ENCODE measurements around the gene PTPRH. TPM values are rescaled to one million over a fixed set of nuclear protein-coding genes. Genes with fewer than 3 reads are reported as not detected.

Gene PTPRH
- total and polyA plus RNA-seq, 9 of the 15 experiments (the other 6 are each of a cell fraction or from before 2014, with no cell fraction given): 0.87 to 34.3 (median 22.7) TPM

GRCh38 chr19:55213547-55213946 is 4.2 kb upstream of the PTPRH start:
- Histone ChIP-seq H3K27me3 (ENCODE audit: control insufficient read depth in 2 of 2, insufficient read depth in 2 of 2, low read length in 2 of 2) (no peaks in the 10 kb centered on the region), H3K4me3 (no peak overlapping the region), H3K36me3 (ENCODE audit: control insufficient read depth, insufficient read depth, low read length) (no peaks in the 10 kb centered on the region), H4K20me1 (replicated peaks; ENCODE audit: control insufficient read depth, insufficient read depth, low read length) (no peaks in the 10 kb centered on the region), H3K79me2 (ENCODE audit: control insufficient read depth, insufficient read depth, low read length) (peaks cover 4% of the 10 kb centered on the region; the same call in 1 of the 3 replicates), H3K9me1 (ENCODE audit: control insufficient read depth, insufficient read depth, low read length) (no peaks in the 10 kb centered on the region), H3K4me2 (ENCODE audit: insufficient read depth, low read length) (no peak overlapping the region), H2AFZ (ENCODE audit: low read depth, low read length) (peak overlapping the region; percentile 10; the same call in 1 of the 2 replicates), H3K4me1 (replicated peaks in 1 of 2; ENCODE audit: control insufficient read depth in 2 of 2, insufficient read depth in 2 of 2, low read length in 2 of 2) (peaks cover 36 to 40% of the 10 kb centered on the region in 2 experiments), H3K9me3 (replicated peaks; ENCODE audit: control insufficient read depth, insufficient read depth, low read depth, low read length) (no peaks in the 10 kb centered on the region), H3K9ac (ENCODE audit: insufficient read depth in 1 of 2, low read depth in 2 of 2, low read length in 2 of 2) (no peak overlapping the region), H3K27ac (ENCODE audit: extremely low read depth, low read depth, low read length) (no peak overlapping the region)
- FAIRE-seq (no peak), DNase-seq (ENCODE audit: extremely low read depth in 1 of 4, low spot score in 3 of 4) (no peak), ATAC-seq (no peak)
- in situ Hi-C loops (cut with MboI) (no loop called here), intact Hi-C loops (cut with micrococcal nuclease) (loop anchor here (2.0 kb wide), 1 partner anchor 67 kb away; the partner anchor contains the start of gene HSPBP1)
- BruUV-seq (replicated peaks): no TSS peak
- 73% methylated on average over 7 of the region's 7 CpGs for WGBS (ENCODE audit: insufficient coverage, low coverage, missing lambda C conversion rate)
- TF ChIP-seq ZNF280A (IDR thresholded peaks at IDR 0.05; ENCODE audit: low read depth, partially characterized antibody) (no peak), HNRNPH1 (optimal IDR thresholded peaks at IDR 0.05; ENCODE audit: low read depth, low read length) (no peak), NBN (IDR thresholded peaks at IDR 0.05; ENCODE audit: low read depth) (no peak), CBX3 (IDR thresholded peaks at IDR 0.05; ENCODE audit: borderline replicate concordance in 1 of 2, low read length in 2 of 2) (no peak), NR2F6 (CRISPR knock-in tag; IDR thresholded peaks at IDR 0.05) (no peak), XRCC3 (IDR thresholded peaks at IDR 0.05) (no peak), MCM2 (IDR thresholded peaks at IDR 0.05; ENCODE audit: low read depth) (no peak)
- CTCF ChIA-PET (ENCODE audit: low intra/inter-chr PET ratio): no interaction called here
- POLR2A ChIA-PET: no interaction called here

Measured in K562 (cell line).